Ascending aorta (tissue), 2 donors: ENCODE results near the gene TYW1. TPM values are rescaled to one million over a fixed set of nuclear protein-coding genes. Genes with fewer than 3 reads are reported as not detected.
"Not testable (repeated sequence)": the region's sequence is repeated elsewhere in the genome, so short reads cannot be mapped to it uniquely, and the experiment has no call there.

Experiments
- DNase-seq, 2 donors: peaks; one replicate each; pipeline ENCODE4 v3.0.0-alpha.2; 2019; ENCODE audit warnings: low spot score in 2 of 2
- H3K27ac ChIP-seq, 2 donors: fragments of 200-600 bp; sonication (generic); one replicate each; pipeline ENCODE4 v1.5.1; 2016 to 2017; ENCODE audit warnings: mild to moderate bottlenecking in 1 of 2
- H3K27me3 ChIP-seq: fragments of 200-600 bp; sonication (generic); one replicate; pipeline ENCODE4 v1.5.1; 2017
- H3K36me3 ChIP-seq, 2 donors: fragments of 200-600 bp; sonication (generic); one replicate each; pipeline ENCODE4 v1.5.1; 2016
- H3K4me1 ChIP-seq, 2 donors: fragments of 200-600 bp; sonication (generic); one replicate each; pipeline ENCODE4 v1.5.1; 2016 to 2017; ENCODE audit warnings: mild to moderate bottlenecking in 1 of 2
- H3K4me3 ChIP-seq, 2 donors: fragments of 200-600 bp; sonication (generic); one replicate each; pipeline ENCODE4 v1.5.1; 2016 to 2017; ENCODE audit warnings: mild to moderate bottlenecking in 1 of 2
- H3K9me3 ChIP-seq, 2 donors: fragments of 200-600 bp; sonication (generic); one replicate each; pipeline ENCODE4 v1.5.1; 2016
- intact Hi-C: fragments of 100-400 bp; cut with DNase I; formaldehyde crosslinking; loops from one replicate; pipeline ENCODE4 v1.15.1; 2023
- total RNA-seq: library from RNA; depleted of rRNA; stranded (reverse); fragments of >200 nt; gene quantifications from one replicate; pipeline ENCODE4 v1.1.0, GENCODE V29; 2016
- TF ChIP-seq, protein P1 (sequence below), 3 experiments: fragments of 200-600 bp in 2 of 3; fragments of 450-650 bp in 1 of 3; sonication (generic) in 2 of 3; IDR thresholded peaks; one replicate each; pipeline ENCODE4 v1.5.1; 2016 to 2019; ENCODE audit warnings: antibody characterized with exemption in 3 of 3, mild to moderate bottlenecking in 1 of 3, moderate library complexity in 1 of 3

TYW1 gene
- total RNA-seq, 1 donor from 2014 or later, result 2.1 TPM

DNA sequence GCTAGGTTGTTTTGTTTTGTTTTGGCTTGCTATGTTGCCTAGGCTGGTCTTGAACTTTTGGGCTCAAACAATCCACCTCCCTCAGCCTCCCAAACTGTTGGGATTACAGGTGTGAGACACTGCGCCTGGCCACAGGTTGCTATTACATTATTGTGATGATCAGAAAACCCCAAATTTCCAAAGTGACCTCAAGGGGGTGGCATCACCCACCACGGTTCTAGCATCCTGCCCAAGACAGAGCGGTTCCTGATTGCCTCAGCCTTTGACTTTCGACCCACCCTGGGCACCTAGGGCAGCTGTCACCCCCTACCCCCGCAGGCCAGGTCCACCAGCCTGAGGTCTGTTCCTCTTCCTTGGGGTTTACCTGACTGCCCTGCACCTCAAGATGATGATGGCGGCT is 29.6 kb upstream of the TYW1 start:
- no peaks in the 10 kb centered on the region for H3K4me1 ChIP-seq
- no peaks in the 10 kb centered on the region for H3K9me3 ChIP-seq
- no peak overlapping the region for H3K4me3 ChIP-seq
- no peak for DNase-seq
- intact Hi-C loops, result no loop called here
- TF ChIP-seq, protein P1, sequence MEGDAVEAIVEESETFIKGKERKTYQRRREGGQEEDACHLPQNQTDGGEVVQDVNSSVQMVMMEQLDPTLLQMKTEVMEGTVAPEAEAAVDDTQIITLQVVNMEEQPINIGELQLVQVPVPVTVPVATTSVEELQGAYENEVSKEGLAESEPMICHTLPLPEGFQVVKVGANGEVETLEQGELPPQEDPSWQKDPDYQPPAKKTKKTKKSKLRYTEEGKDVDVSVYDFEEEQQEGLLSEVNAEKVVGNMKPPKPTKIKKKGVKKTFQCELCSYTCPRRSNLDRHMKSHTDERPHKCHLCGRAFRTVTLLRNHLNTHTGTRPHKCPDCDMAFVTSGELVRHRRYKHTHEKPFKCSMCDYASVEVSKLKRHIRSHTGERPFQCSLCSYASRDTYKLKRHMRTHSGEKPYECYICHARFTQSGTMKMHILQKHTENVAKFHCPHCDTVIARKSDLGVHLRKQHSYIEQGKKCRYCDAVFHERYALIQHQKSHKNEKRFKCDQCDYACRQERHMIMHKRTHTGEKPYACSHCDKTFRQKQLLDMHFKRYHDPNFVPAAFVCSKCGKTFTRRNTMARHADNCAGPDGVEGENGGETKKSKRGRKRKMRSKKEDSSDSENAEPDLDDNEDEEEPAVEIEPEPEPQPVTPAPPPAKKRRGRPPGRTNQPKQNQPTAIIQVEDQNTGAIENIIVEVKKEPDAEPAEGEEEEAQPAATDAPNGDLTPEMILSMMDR (IDR thresholded peaks at IDR 0.05), result no peak
- no peaks in the 10 kb centered on the region for H3K27me3 ChIP-seq
- H3K36me3 ChIP-seq, result no peaks in the 10 kb centered on the region
- H3K27ac ChIP-seq, result no peak overlapping the region

DNA sequence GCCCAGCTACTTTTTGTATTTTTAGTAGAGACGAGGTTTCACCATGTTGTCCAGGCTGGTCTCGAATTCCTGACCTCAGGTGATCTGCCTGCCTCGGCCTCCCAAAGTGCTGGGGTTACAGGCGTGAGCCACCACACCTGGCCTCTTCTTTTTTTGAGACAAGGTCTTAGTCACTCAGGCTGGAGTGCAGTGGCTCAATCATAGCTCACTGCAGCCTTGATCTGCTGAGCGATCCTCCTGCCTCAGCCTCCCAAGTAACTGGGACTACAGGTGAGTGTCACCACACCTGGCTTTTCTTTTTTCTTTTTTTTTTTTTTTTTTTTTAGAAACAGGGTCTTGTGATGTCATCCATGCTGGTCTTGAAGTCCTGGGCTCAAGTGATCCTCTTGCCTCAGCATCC is 27.6 kb upstream of the TYW1 start:
- H3K27ac ChIP-seq, H3K4me1 ChIP-seq, H3K36me3 ChIP-seq, DNase-seq, intact Hi-C loops, H3K27me3 ChIP-seq, H3K4me3 ChIP-seq, H3K9me3 ChIP-seq: not testable (repeated sequence)

GRCh38 chr7:66970310-66970709 is 26.3 kb upstream of the TYW1 start:
- H3K4me3 ChIP-seq, result no peak overlapping the region
- intact Hi-C loops, result no loop called here
- TF ChIP-seq, protein P1 (IDR thresholded peaks at IDR 0.05), result no peak
- no peak for DNase-seq
- no peaks in the 10 kb centered on the region for H3K9me3 ChIP-seq
- H3K27me3 ChIP-seq, result no peaks in the 10 kb centered on the region
- H3K36me3 ChIP-seq, result no peaks in the 10 kb centered on the region
- H3K27ac ChIP-seq, result no peak overlapping the region
- no peaks in the 10 kb centered on the region for H3K4me1 ChIP-seq

GRCh38 chr7:66974986-66975590 is 21.5 kb upstream of the TYW1 start:
- Histone ChIP-seq H3K27ac (no peak overlapping the region), H3K4me1 (no peaks in the 10 kb centered on the region), H3K9me3 (no peaks in the 10 kb centered on the region), H3K27me3 (no peaks in the 10 kb centered on the region), H3K36me3 (no peaks in the 10 kb centered on the region), H3K4me3 (no peak overlapping the region)
- TF ChIP-seq, protein P1 (IDR thresholded peaks at IDR 0.05), result no peak
- no peak for DNase-seq
- intact Hi-C loops, result no loop called here

- H3K36me3 ChIP-seq, H3K27ac ChIP-seq, H3K9me3 ChIP-seq, H3K27me3 ChIP-seq, intact Hi-C loops, H3K4me1 ChIP-seq, DNase-seq, H3K4me3 ChIP-seq: not testable (repeated sequence)
Measured at GRCh38 chr7:66978312-66978711, 18.3 kb upstream of the TYW1 start.

DNA sequence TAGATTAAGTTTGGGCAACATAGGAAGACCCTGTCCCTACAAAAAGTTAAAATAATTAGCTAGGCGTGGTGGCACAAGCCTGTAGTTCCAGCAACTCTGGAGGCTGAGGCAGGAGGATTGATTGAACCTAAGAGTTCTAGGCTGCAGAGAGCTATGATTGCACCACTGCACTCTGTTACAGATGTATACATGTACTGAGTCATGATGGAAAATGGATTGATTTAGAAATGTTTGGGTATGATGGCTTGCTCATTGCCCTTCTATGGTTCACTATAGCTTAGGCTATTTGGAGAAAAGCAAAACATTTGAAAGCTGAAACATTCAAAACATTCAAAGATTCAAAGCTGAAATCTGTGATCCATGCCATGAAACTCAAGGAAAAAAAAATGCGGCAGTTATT is 17.6 kb upstream of the TYW1 start:
- intact Hi-C loops, H3K4me1 ChIP-seq, DNase-seq, H3K9me3 ChIP-seq, H3K4me3 ChIP-seq, H3K27ac ChIP-seq, H3K36me3 ChIP-seq, H3K27me3 ChIP-seq: not testable (repeated sequence)

- DNase-seq, intact Hi-C loops, H3K4me3 ChIP-seq: not testable (repeated sequence)
Measured at GRCh38 chr7:66980336-66980735, 16.3 kb upstream of the TYW1 start.

GRCh38 chr7:66989552-66989951 is 7.1 kb upstream of the TYW1 start:
- H3K27me3 ChIP-seq, H3K27ac ChIP-seq, H3K9me3 ChIP-seq, H3K4me3 ChIP-seq, DNase-seq, intact Hi-C loops: not testable (repeated sequence)
- peaks cover 59 to 76% of the 10 kb centered on the region in 2 donors for H3K36me3 ChIP-seq
- peaks cover 7 to 16% of the 10 kb centered on the region in 2 donors for H3K4me1 ChIP-seq

More at GRCh38 chr7:66980336-66980735, 16.3 kb upstream of the TYW1 start:
- not testable (repeated sequence) for H3K27me3 ChIP-seq, H3K36me3 ChIP-seq, H3K27ac ChIP-seq, H3K9me3 ChIP-seq, H3K4me1 ChIP-seq

DNA sequence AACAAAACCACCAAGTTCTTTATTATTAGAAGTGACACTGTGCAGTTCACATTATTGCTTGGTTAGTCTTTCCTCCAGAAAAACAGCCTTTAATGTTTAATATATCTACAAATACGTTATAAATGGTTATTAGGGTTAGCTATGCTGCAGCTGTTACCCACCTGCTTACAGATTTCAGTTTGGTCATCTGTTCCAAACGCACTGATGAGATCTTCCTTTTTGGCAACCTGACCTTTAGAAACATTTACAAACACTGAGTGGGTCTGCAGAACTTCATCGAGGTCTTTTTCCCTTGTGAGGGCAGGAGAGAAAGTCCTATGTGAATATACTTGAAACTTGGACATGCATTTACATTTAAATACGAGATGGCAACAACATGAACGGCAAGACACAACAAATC is 2.6 kb upstream of the TYW1 start:
- H3K9me3 ChIP-seq, DNase-seq, H3K27me3 ChIP-seq: not testable (repeated sequence)
- Histone ChIP-seq H3K4me3 (peak overlapping the region; percentile 75 to 82), H3K27ac (peak overlapping the region; percentile 98 to 99), H3K36me3 (peaks cover 41 to 48% of the 10 kb centered on the region in 2 donors), H3K4me1 (peaks cover 7 to 24% of the 10 kb centered on the region in 2 donors)
- intact Hi-C loops, result loop anchor here (2.0 kb wide), 2 partner anchors 149 to 253 kb away; partner anchors contain the start of gene RABGEF1
